ENCODE measurements around the gene PSD4. TPM values are rescaled to one million over a fixed set of nuclear protein-coding genes. Genes with fewer than 3 reads are reported as not detected.

Gene PSD4
- total RNA-seq, 1 donor from 2014 or later = 38.8 TPM

DNA sequence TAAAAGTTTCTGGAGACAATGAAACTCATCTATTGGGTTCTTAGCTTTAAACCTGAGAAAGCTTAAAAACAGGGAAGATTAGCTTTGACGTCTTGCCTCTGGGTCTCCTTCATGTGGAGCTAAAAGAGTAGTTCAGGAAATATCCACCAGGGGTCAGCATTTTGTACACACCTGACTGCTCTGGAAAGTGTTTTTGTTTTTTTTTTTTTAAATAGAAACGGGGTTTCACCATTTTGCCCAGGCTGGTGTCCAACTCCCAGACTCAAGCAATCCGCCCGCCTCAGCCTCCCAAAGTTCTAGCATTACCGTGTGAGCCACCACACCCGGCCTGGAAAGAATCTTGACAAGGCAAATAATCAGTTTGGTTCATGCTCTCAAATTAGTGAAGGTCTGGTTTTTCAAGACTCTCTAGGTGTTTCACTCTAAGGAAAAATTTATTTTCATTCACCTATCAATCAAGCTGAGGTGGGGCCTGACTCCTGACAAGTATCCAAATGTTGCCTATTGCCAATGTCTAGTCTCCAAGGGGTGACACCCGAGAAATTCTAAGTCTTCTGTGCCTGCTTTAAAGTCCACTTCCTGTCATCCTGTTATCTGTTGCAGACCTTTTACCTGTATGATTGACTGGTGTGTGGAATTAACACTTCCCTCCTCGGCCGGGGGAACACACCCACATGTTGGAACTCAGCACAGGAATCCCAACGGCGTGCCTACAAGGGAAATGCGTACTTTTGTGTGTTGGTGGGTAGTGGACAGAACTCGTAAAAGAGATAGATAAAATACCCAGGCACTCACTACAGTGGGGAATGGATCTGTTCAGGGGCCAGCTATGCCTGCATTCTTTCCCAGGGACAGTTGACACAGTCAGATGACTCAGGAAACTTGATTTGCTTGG, 35.1 kb upstream of the PSD4 start:
- peak; percentile 68 for DNase-seq (ENCODE audit: extremely low spot score, unreplicated experiment)
- Mint-ChIP-seq H3K36me3 (no peaks in the 10 kb centered on the region), H3K27ac (peak overlapping the region; percentile 93), H3K4me1 (ENCODE audit: unreplicated experiment) (peaks cover 6% of the 10 kb centered on the region), H3K27me3 (no peaks in the 10 kb centered on the region), H3K9me3 (no peaks in the 10 kb centered on the region), H3K4me3 (peak overlapping the region; percentile 49)
- TF ChIP-seq, protein P1, sequence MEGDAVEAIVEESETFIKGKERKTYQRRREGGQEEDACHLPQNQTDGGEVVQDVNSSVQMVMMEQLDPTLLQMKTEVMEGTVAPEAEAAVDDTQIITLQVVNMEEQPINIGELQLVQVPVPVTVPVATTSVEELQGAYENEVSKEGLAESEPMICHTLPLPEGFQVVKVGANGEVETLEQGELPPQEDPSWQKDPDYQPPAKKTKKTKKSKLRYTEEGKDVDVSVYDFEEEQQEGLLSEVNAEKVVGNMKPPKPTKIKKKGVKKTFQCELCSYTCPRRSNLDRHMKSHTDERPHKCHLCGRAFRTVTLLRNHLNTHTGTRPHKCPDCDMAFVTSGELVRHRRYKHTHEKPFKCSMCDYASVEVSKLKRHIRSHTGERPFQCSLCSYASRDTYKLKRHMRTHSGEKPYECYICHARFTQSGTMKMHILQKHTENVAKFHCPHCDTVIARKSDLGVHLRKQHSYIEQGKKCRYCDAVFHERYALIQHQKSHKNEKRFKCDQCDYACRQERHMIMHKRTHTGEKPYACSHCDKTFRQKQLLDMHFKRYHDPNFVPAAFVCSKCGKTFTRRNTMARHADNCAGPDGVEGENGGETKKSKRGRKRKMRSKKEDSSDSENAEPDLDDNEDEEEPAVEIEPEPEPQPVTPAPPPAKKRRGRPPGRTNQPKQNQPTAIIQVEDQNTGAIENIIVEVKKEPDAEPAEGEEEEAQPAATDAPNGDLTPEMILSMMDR (conservative IDR thresholded peaks at IDR 0.05) = peak; percentile 88

DNA sequence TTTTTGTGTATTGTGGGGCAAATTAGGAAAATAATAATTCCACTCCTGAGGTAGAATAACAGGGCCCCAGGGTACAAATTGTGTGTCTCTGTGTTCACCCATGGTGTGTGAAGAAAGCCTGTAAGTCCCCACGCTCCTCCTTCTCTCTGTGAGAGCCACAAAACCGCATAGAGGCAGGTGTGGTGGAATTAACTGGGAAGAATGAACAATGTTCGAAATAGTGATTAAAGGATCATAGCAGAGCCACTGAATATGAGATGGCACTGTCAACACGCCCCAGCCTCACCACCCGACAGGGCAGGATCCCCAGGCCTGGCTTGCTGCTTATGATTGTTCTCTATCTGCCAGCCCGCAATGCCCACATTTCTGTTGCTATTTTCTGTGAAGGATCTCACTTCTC, 32.3 kb upstream of the PSD4 start:
- Mint-ChIP-seq H3K4me3 (no peak overlapping the region), H3K9me3 (peaks cover 6% of the 10 kb centered on the region), H3K27ac (no peak overlapping the region), H3K27me3 (no peaks in the 10 kb centered on the region), H3K36me3 (no peaks in the 10 kb centered on the region), H3K4me1 (ENCODE audit: unreplicated experiment) (peaks cover 5% of the 10 kb centered on the region)
- DNase-seq (ENCODE audit: extremely low spot score, unreplicated experiment) = no peak
- TF ChIP-seq, protein P1 (conservative IDR thresholded peaks at IDR 0.05) = no peak

DNA sequence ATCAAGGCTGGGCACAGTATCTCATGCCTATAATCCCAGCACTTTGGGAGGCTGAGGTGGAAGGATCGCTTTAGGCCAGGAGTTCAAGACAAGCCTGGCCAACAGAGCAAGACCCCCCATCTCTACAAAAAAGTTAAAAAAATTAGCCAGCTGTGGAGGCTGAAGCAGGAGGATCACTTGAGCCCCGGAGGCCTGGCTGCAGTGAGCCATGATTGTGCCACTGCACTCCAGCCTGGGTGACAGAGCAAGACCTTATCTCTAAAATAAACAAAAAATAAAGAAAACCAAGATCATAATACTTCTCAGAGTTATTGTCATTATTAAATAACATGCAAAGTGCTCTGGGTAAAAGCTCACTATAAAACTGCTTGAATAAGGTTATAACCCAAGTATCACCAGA, 31.5 kb upstream of the PSD4 start:
- Mint-ChIP-seq H3K4me3 (no peak overlapping the region), H3K9me3 (peaks cover 6% of the 10 kb centered on the region), H3K27ac (no peak overlapping the region), H3K36me3 (no peaks in the 10 kb centered on the region), H3K27me3 (no peaks in the 10 kb centered on the region), H3K4me1 (ENCODE audit: unreplicated experiment) (no peaks in the 10 kb centered on the region)
- no peak for DNase-seq (ENCODE audit: extremely low spot score, unreplicated experiment)
- TF ChIP-seq, protein P1 (conservative IDR thresholded peaks at IDR 0.05) = no peak

DNA sequence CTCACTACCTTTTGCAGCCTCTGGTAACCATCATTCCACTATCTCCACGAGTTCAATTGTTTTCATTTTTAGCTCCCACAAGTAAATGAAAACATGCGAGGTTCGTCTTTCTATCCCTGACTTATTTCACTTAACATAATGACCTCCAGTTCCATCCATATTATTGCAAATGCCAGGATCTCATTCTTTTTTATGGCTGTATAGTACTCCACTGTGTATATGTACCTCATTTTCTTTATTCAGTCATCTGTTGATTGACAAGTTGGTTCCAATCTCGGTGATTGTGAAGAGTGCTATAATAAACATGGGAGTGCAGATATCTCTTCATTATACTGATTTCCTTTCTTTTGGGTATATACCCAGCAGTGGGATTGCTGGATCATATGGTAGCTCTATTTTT, 29.5 kb upstream of the PSD4 start:
- no peak overlapping the region for H3K4me3 Mint-ChIP-seq
- H3K4me1 Mint-ChIP-seq (ENCODE audit: unreplicated experiment) = no peaks in the 10 kb centered on the region
- DNase-seq (ENCODE audit: extremely low spot score, unreplicated experiment) = no peak
- no peak overlapping the region for H3K27ac Mint-ChIP-seq
- peaks cover 12% of the 10 kb centered on the region for H3K9me3 Mint-ChIP-seq
- H3K27me3 Mint-ChIP-seq = no peaks in the 10 kb centered on the region
- TF ChIP-seq, protein P1 (conservative IDR thresholded peaks at IDR 0.05) = no peak
- no peaks in the 10 kb centered on the region for H3K36me3 Mint-ChIP-seq

DNA sequence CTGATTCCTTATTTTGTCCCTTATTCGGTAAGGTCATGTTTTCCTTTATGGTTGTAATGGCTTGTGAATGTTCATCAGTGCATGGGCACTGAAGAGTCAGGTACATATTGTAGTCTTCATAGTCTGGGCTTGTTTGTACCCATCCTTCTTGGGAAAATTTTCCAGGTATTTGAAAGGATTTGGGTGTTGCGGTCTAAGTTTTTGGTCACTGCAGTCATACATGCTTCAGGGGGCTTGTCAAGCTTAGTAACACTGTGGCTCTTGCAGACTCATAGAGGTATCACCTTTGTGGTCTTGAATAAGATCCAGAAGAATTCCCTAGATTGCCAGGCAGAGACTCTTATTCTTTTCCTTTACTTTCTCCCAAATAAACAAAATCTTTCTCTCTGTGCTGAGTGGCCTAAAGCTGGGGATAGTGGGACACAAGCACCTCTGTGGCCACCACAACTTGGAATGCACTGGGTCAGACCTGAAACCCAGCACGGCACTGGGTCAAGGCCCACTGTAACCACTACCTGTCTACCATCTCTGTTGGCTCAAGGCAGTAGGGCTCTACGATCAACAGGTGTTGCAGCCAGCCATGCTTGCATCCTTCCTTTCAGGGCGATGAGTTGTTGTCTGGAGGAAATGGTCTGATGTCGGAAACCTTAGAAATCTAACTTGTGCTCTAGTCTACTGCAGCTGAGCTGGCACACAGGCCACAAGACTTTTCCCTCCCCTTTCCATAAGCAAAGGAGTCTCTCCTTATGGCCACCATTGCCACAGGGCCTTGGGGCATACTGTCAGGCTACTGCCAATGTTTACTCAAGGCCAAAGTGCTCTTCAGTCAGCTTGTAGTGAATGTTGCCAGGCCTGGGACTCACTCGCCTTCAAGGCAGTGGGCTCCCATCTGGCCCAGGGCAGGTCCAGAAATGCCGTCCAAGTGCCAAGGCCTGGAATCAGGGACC, 24.9 kb upstream of the PSD4 start:
- H3K4me1 Mint-ChIP-seq (ENCODE audit: unreplicated experiment) = no peaks in the 10 kb centered on the region
- peaks cover 12% of the 10 kb centered on the region for H3K9me3 Mint-ChIP-seq
- H3K36me3 Mint-ChIP-seq = no peaks in the 10 kb centered on the region
- no peaks in the 10 kb centered on the region for H3K27me3 Mint-ChIP-seq
- no peak overlapping the region for H3K4me3 Mint-ChIP-seq
- H3K27ac Mint-ChIP-seq = no peak overlapping the region
- TF ChIP-seq, protein P1 (conservative IDR thresholded peaks at IDR 0.05) = no peak
- no peak for DNase-seq (ENCODE audit: extremely low spot score, unreplicated experiment)

Data from type B pancreatic cell (in vitro differentiated cells).